ENCODE measurements around the gene SLC26A6.
A peak's percentile ranks its signal among the peaks of the same experiment; 100 is the strongest.

Gene SLC26A6

GRCh38 chr3:48635222-48636021 lies at the start of gene SLC26A6:
SLC26A6 (minus strand) TSS chr3:48635461; CDS start chr3:48635393, 68 bp downstream.
- DNase-seq (ENCODE audit: insufficient read length, low spot score) (peak; percentile 98), FAIRE-seq (peak; percentile 93)

GRCh38 chr3:48684480-48685143 lies 49.4 kb upstream of the SLC26A6 start:
- no peak for FAIRE-seq
- DNase-seq (ENCODE audit: insufficient read length, low spot score) = no peak

GRCh38 chr3:48684054-48684349 lies 48.7 kb upstream of the SLC26A6 start:
- no peak for FAIRE-seq
- no peak for DNase-seq (ENCODE audit: insufficient read length, low spot score)

- DNase-seq (ENCODE audit: insufficient read length, low spot score) (no peak), FAIRE-seq (no peak)
Observed at GRCh38 chr3:48682786-48683185, 47.5 kb upstream of the SLC26A6 start.

- DNase-seq (ENCODE audit: insufficient read length, low spot score) (no peak), FAIRE-seq (no peak)
Observed at GRCh38 chr3:48681974-48682610, 46.8 kb upstream of the SLC26A6 start.

GRCh38 chr3:48681541-48681880 lies 46.2 kb upstream of the SLC26A6 start:
- no peak for FAIRE-seq
- no peak for DNase-seq (ENCODE audit: insufficient read length, low spot score)

GRCh38 chr3:48680811-48681540 lies 45.7 kb upstream of the SLC26A6 start:
- no peak for FAIRE-seq

GRCh38 chr3:48679411-48680391 lies 44.4 kb upstream of the SLC26A6 start:
- FAIRE-seq = no peak
- DNase-seq (ENCODE audit: insufficient read length, low spot score) = no peak

More at GRCh38 chr3:48680811-48681540, 45.7 kb upstream of the SLC26A6 start:
- no peak for DNase-seq (ENCODE audit: insufficient read length, low spot score)

GRCh38 chr3:48678566-48679380 lies 43.5 kb upstream of the SLC26A6 start:
- DNase-seq (ENCODE audit: insufficient read length, low spot score) (no peak), FAIRE-seq (no peak)

GRCh38 chr3:48678056-48678455 lies 42.8 kb upstream of the SLC26A6 start:
- no peak for FAIRE-seq
- no peak for DNase-seq (ENCODE audit: insufficient read length, low spot score)

GRCh38 chr3:48674505-48674904 lies 39.2 kb upstream of the SLC26A6 start:
- FAIRE-seq (no peak), DNase-seq (ENCODE audit: insufficient read length, low spot score) (no peak)

GRCh38 chr3:48672522-48672921 lies 37.3 kb upstream of the SLC26A6 start:
- DNase-seq (ENCODE audit: insufficient read length, low spot score) = no peak
- FAIRE-seq = no peak

- FAIRE-seq (no peak), DNase-seq (ENCODE audit: insufficient read length, low spot score) (no peak)
Observed at GRCh38 chr3:48664929-48665328, 29.7 kb upstream of the SLC26A6 start.

GRCh38 chr3:48664313-48664644 lies 29.0 kb upstream of the SLC26A6 start:
- no peak for DNase-seq (ENCODE audit: insufficient read length, low spot score)
- FAIRE-seq = no peak

GRCh38 chr3:48663489-48664312 lies 28.4 kb upstream of the SLC26A6 start:
- peak; percentile 99 for FAIRE-seq
- DNase-seq (ENCODE audit: insufficient read length, low spot score) = peak; percentile 99

- peak; percentile 65 for DNase-seq (ENCODE audit: insufficient read length, low spot score)
- FAIRE-seq = peak; percentile 98
Observed at GRCh38 chr3:48662753-48663488, 27.7 kb upstream of the SLC26A6 start, which contains the start of gene CELSR3. CELSR3 (minus strand) TSS chr3:48662886; CDS start chr3:48662634, 252 bp downstream.

- no peak for DNase-seq (ENCODE audit: insufficient read length, low spot score)
- FAIRE-seq = no peak
Observed at GRCh38 chr3:48662145-48662752, 27.0 kb upstream of the SLC26A6 start.

Data from HTR-8/SVneo (cell line).